Nephron progenitor cell (in vitro differentiated cells): Measurements from ENCODE around the gene NUP93.
A peak's percentile ranks its signal among the peaks of the same experiment; 100 is the strongest.

Experiments
- DNase-seq: peaks from one replicate; pipeline ENCODE4 v3.0.0; 2021
- H3K27ac Mint-ChIP-seq: 2 replicates; pipeline ENCODE4 v1.8.0; 2021; ENCODE audit warnings: mild to moderate bottlenecking, moderate library complexity, mixed read lengths
- H3K27me3 Mint-ChIP-seq: 2 replicates; pipeline ENCODE4 v1.8.0; 2021; ENCODE audit warnings: mild to moderate bottlenecking, low read depth, mixed read lengths; ENCODE audit not compliant: poor library complexity
- H3K36me3 Mint-ChIP-seq: 2 replicates; pipeline ENCODE4 v1.8.0; 2021; ENCODE audit warnings: low read depth, mixed read lengths
- H3K4me1 Mint-ChIP-seq: 2 replicates; pipeline ENCODE4 v1.8.0; 2021; ENCODE audit warnings: mixed read lengths
- H3K4me3 Mint-ChIP-seq: 2 replicates; pipeline ENCODE4 v1.8.0; 2021; ENCODE audit warnings: mild to moderate bottlenecking, moderate library complexity, mixed read lengths
- H3K9me3 Mint-ChIP-seq: 2 replicates; pipeline ENCODE4 v1.8.0; 2021; ENCODE audit warnings: mild to moderate bottlenecking, moderate library complexity, mixed read lengths
- CTCF ChIP-seq: fragments of 200-600 bp; sonication (generic); IDR thresholded peaks from 2 replicates; pipeline ENCODE4 v1.5.0; 2021; ENCODE audit warnings: antibody characterized with exemption

The NUP93 gene

GRCh38 chr16:56886826-56887225 is 156.9 kb downstream of the NUP93 start:
- peaks cover 7% of the 10 kb centered on the region for H3K4me1 Mint-ChIP-seq
- DNase-seq = no peak
- H3K4me3 Mint-ChIP-seq = no peak overlapping the region
- H3K27me3 Mint-ChIP-seq = peaks cover 6% of the 10 kb centered on the region
- H3K36me3 Mint-ChIP-seq = no peaks in the 10 kb centered on the region
- TF ChIP-seq CTCF = no peak
- no peak overlapping the region for H3K27ac Mint-ChIP-seq
- H3K9me3 Mint-ChIP-seq = peaks cover 10% of the 10 kb centered on the region

- Mint-ChIP-seq H3K4me3 (no peak overlapping the region), H3K36me3 (no peaks in the 10 kb centered on the region), H3K27me3 (peaks cover 6% of the 10 kb centered on the region), H3K4me1 (peaks cover 12% of the 10 kb centered on the region), H3K27ac (no peak overlapping the region), H3K9me3 (peaks cover 10% of the 10 kb centered on the region)
- no peak for TF ChIP-seq CTCF
- DNase-seq = no peak
Measured at GRCh38 chr16:56888806-56889205, 158.9 kb downstream of the NUP93 start.

GRCh38 chr16:56889206-56889605 is 159.3 kb downstream of the NUP93 start:
- Mint-ChIP-seq H3K36me3 (no peaks in the 10 kb centered on the region), H3K4me1 (peaks cover 12% of the 10 kb centered on the region), H3K27ac (no peak overlapping the region), H3K27me3 (peaks cover 6% of the 10 kb centered on the region), H3K4me3 (no peak overlapping the region), H3K9me3 (peaks cover 10% of the 10 kb centered on the region)
- DNase-seq = no peak
- no peak for TF ChIP-seq CTCF

- Mint-ChIP-seq H3K4me1 (peaks cover 12% of the 10 kb centered on the region), H3K27ac (peak overlapping the region; percentile 39), H3K36me3 (no peaks in the 10 kb centered on the region), H3K27me3 (peaks cover 7% of the 10 kb centered on the region), H3K4me3 (no peak overlapping the region), H3K9me3 (no peaks in the 10 kb centered on the region)
- no peak for TF ChIP-seq CTCF
- DNase-seq = no peak
Measured at GRCh38 chr16:56891685-56892084, 161.8 kb downstream of the NUP93 start.

- TF ChIP-seq CTCF = no peak
- Mint-ChIP-seq H3K4me1 (peaks cover 12% of the 10 kb centered on the region), H3K9me3 (no peaks in the 10 kb centered on the region), H3K27ac (no peak overlapping the region), H3K4me3 (no peak overlapping the region), H3K27me3 (peaks cover 15% of the 10 kb centered on the region), H3K36me3 (no peaks in the 10 kb centered on the region)
- no peak for DNase-seq
Measured at GRCh38 chr16:56892705-56893104, 162.8 kb downstream of the NUP93 start.

GRCh38 chr16:56894331-56894917 is 164.5 kb downstream of the NUP93 start:
- Mint-ChIP-seq H3K36me3 (no peaks in the 10 kb centered on the region), H3K9me3 (no peaks in the 10 kb centered on the region), H3K4me1 (peaks cover 12% of the 10 kb centered on the region), H3K27ac (no peak overlapping the region), H3K27me3 (peaks cover 26% of the 10 kb centered on the region), H3K4me3 (no peak overlapping the region)
- TF ChIP-seq CTCF = no peak
- no peak for DNase-seq
